GM21381 (cell line): ENCODE measurements around the gene GRK2.

Experiments
- ATAC-seq: cut with Tn5 transposase; IDR thresholded peaks from one replicate; pipeline ENCODE4 v1.9.1; 2021; ENCODE audit warnings: mild to moderate bottlenecking, moderate library complexity; ENCODE audit not compliant: unreplicated experiment

Gene GRK2

DNA sequence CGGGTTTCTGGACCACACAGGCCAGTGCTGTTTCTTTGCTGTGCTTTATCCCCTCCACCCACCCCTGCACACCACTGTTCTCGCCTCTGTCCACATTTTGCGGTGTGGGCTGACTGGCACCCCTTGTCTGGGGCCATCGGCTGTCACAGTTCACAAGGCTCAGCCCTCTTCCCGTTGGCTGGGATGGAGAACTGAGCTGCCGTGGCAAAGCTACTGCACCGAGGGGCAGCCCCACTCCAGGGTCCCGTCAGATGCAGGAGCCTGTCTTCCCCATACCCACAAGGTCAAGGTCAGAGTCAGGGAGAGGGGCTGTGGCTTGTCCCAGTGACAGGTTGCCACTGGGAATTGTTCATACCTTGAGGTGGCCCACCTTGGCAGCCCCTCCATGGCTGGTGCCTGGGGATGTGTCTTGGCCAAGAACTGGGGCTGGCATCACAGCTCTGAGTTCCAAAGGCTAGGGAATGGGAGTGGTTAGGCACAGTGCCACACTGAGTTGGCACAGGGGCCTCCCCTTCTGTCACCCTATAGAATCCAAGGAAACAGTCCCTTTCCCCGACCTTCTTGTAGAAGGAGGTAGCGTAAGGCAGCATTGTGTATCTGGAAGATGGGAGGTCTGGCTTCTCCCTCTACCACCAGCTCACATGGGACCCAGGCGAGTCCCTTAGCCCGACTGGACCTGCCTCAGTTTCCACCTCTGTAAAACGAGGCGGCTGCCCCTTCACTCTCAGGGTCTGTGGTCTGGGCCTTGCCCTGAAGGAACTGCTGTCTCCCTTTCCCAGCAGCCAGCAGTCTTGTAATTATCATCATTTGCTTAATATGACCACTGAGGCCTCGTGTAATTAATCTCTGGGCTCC is 3.4 kb downstream of the GRK2 start:
- no peak for ATAC-seq

DNA sequence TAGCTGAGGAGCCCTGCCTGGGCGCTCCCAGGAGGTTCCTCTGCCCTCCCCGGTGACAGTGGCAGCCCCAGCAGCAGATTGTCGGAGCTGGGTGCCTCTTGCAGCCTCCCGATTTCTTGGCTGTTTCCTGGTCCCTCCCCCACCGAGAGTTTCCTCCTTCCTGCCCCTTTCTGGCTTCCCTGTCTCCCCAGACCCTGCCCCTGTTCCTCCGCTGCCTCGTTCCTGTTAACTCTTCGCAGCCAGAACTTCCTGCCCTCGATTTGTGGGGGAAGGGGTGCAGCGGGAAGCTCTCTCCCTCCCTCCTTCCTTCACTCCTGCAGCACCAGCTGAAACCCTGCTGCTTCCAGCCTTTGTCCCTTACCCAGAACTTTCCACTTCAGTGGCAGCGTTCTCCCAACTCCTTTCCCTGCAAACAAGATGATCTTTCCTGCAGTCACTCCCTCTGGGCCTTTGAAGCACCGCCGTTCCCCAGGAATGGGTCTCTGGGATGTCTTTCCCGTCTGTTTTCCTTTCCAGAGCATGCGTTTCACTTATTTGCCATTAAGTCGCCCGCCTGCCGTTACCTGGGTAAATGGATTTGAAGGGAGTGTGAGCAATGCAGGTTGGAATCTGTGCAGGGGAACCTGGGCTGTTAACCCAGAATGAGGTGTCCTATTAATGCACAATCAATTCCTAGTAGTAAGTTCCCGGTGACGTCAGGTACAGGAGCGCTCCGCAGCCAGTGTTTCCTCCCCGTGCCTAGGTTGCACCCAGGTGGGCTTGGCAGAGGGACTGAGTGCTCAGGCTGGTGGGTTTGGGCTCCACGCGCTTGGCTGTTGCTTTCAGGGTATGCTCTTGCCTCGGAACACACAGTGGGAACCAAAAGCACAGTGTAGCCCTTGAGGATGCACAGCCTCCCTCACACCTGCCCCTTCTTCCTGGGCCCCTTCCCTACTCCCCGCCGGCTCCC is 4.3 kb downstream of the GRK2 start:
- ATAC-seq = no peak

DNA sequence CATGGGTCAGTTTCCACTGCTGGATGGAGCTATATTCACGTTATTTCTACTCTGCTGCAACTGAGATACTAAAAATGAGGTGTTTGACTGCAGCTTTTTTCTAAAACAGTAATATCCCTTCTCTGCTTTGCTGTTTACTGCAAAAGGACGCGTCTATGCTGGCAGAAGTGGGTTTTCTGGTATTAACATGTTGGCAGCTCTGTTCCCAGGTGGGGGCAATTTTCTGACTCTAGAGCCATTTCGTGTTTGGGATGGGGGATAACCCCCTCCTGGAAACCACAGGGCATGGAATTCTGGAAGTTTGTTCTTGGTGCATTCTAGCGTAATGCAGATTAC is 4.9 kb downstream of the GRK2 start:
- ATAC-seq = no peak

DNA sequence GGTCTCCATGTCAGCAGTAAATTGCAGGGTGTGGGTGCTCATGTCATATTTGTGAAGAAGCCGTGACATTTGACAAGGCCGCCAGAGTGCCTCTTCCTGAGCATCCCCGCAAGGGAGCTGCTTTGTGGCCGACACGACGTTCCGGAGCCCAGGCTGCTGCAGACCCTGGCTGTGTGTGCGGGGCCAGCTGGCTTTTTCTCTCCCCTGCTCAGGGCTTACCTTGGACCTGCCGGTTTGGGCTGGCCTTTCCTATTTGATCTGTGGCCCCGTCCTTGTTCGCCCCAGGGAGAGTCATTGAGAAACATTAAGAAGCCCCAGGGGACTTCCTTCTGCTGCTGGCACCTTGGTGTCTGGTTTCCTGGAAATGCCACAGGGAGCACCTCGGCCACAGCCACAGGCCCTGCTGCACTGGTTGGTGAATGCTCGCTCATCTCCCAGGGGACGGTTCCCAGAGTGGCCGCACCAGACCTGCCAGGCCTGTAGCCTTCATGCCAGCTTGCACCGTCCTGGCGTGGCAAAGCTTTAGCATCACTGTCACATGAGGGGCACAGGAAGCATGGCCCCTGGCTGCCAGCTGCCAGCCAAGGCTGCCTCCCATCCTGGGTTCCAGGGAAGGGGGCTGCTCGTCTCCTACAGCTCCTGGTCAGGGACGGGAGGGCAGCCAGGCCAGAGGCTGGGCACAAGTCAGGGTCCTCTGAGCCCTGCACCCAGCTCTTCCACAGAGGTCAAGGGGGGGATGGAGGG is 5.4 kb downstream of the GRK2 start:
- no peak for ATAC-seq

DNA sequence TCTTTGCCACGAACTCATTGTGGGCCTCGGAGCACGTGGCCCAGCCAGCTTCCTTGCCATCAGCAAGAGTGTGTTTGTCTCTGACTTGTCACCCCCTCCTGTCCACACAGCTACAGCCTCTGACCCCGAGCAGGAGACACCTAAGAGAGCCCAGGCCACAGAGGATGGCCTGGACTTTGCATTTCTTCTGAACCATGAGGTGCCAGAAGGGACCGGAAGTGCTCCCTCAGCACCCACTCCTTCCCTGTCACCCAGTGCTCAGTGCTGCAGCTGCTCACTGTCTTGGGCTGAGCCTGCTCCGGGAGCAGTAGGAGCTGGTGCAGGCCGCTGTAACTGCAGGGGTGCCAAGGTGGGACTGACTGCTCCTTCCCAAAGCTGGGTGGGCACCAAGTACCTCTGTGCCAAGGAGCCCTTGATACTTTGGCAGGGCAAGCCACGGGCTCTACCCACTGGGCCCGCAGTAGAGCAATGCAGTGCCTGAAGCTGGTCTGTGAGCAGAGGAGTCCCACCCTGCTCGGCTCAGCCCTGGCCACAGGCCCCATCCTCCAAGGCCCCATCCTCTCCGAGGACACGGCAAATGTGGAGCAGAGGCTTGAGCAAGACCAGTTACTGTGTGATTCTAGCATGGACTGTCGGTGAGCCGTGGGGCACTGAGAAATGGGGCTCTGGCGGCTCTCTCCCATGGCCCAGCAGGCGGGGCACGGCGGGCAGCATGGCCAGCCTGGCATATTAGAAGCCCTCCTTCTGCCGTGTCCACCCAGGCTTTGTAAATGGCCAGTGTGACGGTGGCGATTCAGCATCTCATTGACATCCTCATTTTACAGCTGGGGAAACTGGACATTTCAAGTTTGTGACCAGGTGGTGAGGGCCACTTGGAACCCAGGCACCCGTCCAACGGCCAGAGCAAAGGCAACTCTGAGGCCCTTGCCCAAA is 6.3 kb downstream of the GRK2 start:
- ATAC-seq = no peak

DNA sequence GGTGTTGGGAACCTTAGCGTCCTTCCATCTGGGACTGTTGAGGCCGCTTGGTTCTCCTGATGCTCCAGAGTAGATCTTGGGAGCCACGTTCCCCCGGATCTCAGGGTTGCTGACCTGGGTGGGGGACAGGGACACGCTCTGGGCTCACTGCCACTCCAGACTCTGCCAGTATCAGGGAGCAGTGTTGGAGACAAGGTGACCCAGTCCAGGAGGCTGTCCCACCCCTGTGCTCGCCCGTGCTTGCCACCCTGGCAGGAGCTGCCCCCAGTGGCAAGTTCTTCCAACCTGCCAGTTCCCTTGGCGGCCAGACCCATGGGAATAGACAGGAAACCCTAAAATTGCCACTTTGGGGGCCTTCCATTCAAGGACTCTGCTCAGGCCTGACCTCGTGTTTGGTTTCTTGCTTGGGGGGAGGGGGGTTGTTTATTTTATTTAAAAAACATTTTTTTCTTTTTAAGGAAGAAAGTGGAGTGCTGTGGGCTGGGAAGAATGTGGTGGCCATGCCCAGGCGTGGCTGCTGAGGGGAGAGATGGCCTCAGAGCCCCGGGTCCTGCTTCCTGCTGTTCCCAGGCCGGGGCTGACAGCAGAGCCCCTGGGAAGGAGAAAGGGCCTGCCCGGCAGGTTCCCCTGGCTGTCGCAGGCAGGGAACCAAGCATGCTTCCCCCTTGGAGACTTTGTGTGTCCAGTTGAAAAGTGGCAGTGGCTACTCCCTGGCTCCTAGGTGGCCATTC is 7.2 kb downstream of the GRK2 start:
- no peak for ATAC-seq

DNA sequence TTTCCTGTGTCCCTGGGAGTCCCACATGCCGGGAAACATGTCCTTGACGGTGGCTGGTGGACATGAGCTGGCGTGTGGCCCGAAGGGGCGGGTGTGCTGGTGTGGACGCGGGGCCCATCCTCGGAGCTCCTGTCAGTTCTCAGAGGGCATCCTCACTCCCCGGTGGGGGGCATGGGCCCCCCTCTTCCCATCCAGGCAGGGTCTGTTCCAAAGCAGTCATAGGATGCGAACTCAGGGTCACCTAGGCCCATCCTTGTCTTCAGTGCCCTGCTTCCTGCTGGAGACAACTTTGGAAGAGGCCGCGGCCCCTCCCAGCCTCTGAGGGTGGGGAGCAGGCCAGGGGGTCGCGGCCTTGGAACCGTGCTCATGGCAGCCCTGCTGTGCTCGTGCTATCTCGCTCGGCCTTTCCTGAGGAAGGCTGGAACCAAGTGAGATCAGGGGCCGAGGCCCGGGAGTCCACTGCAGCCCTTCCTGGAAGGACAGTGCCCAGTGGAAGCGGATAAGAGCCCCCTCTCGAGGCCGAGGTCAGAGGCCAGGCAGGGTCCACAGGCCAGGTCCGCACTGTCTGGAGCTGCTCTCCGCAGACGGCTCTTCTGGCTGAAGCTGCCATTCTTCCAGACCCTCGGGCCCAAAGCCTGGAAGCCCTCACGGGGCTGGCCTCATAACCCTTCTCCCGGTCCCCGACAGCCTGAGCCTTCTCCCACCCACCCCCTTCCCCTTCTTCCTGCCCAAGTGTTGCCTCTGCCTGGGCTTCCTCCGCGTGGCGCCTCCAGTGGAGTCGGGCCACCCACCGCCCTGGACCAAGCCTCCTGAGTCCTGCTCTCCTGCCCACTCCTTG is 8.7 kb downstream of the GRK2 start:
- no peak for ATAC-seq

DNA sequence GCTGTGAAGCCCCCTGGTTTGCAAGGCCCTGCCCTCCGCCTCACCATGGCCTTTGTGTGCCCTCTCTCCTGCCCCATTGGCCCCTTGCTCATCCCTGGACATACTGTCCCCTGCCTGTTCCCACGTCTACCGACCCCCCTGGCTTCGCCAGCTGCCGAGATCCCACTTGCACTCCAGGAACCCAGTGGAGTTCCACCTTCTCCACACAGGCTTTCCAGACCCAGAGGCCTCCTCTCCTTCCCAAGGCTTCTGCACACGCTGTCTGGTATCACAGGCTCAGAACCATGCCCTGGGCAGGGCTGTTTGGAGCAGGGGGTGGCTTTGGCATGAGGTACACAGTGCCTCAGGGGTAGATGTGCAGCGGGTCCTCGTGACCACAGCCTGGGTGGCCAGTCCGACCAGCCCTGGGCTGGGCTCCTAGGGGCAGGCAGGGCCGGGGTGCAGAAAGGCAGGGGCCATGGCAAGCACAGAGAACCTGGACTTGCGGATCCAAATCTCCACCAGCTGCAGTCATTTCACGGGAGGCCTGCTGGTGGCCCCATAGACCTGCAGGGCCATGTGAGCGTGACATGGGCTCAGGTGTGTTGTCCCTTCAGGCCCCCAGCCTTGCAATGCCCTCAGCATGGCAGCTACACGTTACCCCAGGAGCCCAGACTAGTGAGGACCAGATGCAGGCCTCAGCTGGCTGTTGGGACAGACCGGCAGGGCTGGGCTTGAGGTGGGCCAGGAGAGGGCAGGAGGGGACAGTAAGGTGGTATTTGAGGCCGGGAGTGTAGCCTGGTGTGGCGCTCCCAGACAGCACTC is 9.5 kb downstream of the GRK2 start:
- no peak for ATAC-seq

DNA sequence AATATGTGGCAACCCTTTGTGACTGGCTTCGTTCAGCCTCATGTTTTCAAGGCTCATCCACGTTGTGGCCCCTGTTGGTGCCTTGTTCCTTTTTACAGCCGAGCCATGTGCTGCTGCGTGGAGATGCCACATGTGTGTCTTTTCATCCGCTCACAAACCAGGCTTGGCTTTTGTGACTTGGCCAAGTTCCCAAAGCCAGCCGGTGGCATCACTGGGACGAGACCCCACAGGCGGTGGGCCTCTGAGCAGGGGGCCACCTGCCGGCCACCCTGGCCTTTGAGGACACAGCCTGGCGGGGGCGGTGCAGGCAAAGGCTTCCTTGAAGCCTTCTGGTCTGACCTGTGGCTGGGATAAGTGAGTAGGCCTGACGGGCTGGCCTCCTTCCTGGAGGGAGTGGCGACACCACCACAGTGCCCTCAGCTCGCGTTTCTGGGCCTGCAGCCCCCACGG is 10.5 kb downstream of the GRK2 start:
- peak; percentile 36 for ATAC-seq

DNA sequence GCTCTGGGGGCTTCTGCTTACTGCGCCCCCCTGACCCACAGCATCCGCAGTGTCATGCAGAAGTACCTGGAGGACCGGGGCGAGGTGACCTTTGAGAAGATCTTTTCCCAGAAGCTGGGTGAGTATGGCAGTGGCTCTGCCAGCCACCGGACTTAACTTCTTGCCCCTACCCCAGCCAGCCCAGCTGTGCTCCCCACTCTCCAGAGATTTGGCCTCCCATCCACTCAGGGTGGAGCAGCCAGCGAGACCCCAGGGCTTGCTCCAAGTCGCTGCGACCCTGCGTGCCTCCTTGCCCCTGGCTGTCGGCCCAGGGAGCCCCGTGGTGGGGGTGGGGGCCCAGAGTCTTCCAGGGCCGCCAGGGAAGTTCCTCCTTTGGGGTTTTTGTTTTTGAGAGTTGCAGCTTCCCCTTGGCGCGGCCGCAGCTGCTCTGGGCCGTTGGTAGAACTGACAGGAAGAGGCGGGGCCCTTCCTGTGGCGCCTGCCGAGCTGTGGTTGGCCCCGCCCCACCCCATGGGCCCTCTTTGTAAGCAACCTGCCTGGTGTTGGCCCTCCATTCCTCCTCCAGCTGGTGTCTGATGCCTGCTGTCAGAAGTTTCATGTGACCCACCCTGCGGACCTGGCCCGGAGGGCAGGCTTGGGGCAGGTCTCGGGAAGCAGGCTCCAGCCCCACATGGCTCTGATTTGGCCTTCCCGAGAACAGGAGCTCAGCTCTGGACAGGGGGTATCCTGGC is 11.1 kb downstream of the GRK2 start:
- ATAC-seq = peak; percentile 76

DNA sequence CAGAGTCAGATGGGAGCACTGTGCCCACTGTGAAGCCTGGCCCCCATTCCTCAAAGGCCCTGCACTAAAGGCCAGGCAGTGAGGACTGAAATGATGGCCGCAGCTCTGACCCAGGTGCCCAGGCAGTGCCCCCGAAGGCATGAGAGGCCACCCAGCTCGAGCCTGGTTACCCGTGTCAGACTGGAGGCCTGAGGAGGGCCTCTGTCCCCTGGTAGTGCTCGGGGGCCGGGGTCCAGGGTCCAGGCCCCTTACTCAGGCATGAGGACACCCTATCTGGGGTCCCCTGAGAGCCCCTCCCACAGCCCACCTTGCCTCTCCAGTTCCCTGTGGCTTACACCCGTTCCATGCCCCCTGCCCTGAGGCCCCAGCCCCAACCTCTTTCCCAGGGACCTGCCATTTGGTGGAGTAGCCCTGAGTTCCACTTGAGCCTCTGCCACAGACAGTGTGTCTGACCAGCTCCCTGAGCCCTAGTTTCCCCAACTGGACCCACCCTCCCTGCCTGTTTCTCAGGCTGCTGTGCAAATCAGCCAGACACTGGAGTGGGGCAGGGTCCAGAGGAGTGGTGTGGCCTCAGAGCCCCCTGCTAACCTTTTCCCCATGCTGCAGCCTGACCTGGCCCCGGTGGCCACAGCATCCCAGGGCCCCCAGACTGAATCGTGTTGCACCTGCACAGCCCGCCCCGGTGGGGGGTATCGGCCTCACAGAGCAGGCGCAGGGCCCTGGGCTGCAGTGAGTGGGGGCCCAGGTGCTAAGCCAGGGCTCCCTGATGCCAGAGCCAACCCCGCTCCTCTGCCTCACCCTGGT is 12.1 kb downstream of the GRK2 start:
- no peak for ATAC-seq

DNA sequence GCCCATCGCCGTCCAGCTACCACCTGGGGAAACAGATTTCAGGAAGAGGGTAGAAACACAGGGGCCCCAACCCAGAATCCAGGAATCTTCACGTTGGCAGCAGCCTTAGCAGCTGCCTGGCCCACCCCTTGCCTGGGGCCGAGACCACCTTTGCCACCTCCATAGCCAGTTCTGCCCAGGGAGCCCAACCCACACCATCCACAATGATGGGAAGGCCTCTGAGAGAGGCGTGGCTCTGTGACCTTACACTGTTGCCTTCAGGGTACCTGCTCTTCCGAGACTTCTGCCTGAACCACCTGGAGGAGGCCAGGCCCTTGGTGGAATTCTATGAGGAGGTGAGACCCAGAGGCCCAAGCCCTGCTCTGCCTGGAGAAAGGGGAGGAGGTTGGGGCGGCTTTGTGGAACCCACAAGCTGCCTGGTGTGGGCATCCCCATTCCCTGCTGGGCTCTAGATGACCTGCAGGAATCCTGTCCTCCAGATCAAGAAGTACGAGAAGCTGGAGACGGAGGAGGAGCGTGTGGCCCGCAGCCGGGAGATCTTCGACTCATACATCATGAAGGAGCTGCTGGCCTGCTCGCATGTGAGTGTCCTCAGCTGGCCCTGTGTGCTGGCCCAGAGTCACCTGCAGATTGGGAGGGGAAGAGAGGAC is 12.8 kb downstream of the GRK2 start:
- ATAC-seq = no peak

DNA sequence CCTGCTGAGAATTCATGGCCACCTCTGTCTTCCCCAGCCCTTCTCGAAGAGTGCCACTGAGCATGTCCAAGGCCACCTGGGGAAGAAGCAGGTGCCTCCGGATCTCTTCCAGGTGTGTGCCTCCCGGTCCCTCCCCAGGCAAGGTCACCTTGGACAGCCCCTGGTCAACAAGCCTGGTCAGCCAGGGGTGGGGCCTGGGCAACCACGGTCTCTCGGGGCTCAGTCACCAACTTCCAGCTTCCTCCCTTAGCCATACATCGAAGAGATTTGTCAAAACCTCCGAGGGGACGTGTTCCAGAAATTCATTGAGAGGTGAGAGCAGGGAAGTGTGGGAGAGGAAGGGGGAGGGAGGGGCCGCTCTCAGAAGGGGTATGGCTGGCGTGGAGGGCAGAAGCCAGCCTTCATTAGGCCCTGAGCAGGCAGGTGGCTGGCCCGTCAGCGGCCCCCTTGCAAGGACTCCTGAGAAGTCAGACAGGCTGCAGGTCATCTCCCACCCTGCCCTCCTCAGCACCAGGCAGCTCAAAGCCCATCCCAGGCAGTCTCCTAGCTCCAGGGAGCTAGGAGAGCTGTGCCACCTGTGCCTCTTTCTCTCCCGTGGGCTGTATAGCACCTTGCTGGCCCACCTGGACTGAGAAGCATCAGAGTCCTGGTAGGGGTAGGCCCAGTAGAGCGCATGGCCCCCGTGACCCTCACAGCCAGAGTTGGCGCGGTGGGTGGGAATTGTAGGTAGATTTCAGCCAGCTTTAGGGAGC is 13.5 kb downstream of the GRK2 start:
- no peak for ATAC-seq

DNA sequence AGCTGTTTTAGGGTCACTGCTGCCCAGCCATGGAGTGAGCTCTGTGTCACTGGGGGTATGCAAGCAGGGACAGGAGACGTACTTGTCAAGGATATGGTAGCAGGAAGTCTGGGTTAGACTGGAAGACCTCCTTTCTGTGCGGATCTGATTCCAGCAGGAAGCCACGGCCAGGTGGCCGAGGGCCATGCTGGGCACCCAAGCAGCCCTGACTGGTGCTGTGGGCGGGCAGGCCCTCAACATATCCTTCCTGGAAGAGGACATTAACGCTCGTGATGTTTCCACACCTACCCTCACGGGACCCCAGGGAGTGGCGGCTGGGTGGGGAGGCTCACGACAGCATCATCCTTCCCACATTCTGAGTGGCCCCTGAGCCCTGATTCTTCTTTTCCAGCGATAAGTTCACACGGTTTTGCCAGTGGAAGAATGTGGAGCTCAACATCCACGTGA is 14.1 kb downstream of the GRK2 start:
- ATAC-seq = no peak
